GM21381 (cell line): ENCODE measurements around the gene CDK14.
"Not testable (repeated sequence)": the region's sequence is repeated elsewhere in the genome, so short reads cannot be mapped to it uniquely, and the experiment has no call there.

Experiments used
- ATAC-seq: cut with Tn5 transposase; IDR thresholded peaks from one replicate; pipeline ENCODE4 v1.9.1; 2021; ENCODE audit warnings: mild to moderate bottlenecking, moderate library complexity; ENCODE audit not compliant: unreplicated experiment

Gene CDK14

DNA sequence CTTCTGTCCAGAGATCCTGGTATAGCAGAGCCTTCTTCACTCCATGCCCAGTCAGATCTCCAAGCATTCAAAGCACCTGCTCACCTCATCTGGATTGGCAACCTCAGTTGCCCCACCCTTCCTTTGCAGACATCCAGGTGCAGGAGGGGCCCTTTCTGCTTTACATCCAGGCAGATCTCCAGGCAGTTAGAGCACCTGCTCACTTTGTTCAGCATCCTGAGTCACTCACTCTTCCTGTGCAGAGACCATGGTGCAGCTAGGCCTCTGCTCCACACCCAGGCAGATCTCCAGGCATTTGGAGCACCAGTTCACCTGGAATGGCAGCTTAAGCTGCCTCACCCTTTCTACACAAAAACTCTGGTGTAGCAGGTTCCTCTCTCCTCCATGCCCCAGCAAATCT lies 153.1 kb downstream of the CDK14 start:
- ATAC-seq: no peak

DNA sequence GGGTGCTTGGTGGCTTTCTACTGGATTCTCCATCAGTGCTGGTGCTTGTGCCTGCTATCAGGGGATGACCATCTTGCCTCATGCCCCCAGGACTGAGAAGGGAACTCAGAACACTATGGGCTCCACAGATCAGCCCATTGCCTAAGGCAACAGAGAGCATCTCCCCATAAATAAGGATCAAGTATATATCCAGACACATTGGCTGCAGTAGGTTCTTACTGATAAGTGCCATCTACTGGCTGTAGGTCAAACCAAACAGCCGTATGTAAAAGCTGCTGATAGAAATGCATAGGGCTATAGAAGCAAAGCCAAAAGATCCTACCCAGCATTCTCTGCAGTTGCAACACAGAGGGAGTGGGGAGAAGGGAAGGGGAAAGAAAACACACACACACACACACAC lies 153.7 kb downstream of the CDK14 start:
- ATAC-seq: peak; percentile 73

DNA sequence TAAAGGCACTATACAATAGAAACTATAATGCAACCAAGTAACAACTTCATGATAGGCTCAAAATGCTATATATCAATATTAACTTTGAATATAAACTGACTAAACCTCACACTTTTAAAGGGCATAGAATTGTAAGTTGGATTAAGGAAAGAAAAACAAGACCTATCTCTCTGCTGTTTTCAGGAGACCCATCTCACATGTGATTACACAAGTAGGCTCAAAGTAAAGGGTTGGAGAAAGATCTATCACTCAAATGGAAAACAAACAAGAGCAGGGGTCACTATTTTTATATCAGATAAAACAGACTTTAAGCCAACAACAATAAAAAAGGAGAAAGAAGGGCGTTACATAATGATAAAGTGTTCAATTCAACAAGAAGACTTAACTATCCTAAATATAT lies 155.5 kb downstream of the CDK14 start:
- no peak for ATAC-seq

DNA sequence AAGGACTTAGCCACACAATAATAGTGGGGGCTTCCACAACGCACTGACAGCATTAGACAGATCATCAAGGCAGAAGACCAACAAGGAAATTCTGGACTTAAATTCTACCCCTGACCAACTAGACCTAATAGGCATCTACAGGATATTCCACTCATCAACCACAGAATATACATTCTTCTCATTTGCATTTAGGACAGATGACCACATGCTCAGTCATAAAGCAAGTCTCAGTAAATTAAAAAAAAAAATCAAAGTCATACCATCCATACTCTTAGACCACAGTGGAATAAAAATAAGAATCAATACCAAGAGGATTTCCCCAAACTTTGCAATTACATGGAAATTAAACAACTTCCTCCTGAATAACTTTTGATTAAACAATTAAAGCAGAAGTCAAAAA lies 155.9 kb downstream of the CDK14 start:
- ATAC-seq: no peak

DNA sequence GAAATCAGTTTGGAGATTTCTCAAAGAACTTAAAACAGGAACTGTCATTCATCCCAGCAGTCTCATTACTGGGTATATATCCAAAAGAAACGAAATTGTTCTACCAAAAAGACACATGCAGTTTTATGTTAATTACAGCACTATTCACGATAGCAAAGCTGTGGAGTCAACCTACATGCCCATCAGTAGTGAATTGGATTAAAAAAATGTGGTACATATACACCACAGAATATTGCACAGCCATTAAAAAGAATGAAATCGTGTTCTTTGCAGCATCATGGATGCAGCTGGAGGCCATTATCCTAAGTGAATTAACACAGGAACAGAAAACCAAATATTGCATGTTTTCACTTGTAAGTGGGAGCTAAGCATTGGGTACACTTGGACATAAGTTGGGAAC lies 158.9 kb downstream of the CDK14 start:
- no peak for ATAC-seq

DNA sequence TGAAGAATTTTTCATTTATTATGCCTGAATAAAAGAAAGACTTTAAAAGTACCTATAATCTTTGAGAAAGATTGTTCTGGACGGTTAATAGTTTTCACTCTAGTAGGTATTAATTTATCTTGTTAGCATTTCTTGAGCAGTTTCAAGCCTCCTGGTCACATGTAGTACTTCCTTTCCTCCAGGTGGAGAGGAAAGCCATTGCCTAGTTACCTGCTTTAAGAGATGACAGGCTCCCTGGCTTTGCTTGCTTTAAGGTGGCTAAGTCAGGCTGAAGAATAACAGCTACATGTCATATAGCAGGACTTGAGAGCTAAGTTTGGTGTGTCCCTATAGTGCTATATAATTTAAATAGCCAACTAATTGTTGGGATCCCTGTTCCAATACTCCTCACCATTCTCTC lies 160.2 kb downstream of the CDK14 start:
- no peak for ATAC-seq

DNA sequence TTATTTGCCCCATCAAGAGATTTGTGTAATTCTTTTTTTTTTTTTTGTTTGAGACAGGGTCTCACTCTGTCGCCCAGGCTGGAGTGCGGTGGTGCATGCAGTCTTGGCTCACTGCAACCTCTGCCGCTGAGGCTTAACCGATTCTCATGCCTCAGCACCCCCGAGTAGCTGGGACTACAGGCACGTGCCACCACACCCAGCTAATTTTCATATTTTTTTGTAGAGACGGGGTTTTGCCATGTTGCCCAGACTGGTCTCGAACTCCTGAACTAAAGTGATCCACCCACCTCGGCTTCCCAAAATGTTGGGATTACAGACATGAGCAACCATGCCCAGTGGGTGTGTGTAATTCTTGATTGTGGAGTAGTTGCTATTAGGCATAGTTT lies 161.4 kb downstream of the CDK14 start:
- ATAC-seq: peak; percentile 65

DNA sequence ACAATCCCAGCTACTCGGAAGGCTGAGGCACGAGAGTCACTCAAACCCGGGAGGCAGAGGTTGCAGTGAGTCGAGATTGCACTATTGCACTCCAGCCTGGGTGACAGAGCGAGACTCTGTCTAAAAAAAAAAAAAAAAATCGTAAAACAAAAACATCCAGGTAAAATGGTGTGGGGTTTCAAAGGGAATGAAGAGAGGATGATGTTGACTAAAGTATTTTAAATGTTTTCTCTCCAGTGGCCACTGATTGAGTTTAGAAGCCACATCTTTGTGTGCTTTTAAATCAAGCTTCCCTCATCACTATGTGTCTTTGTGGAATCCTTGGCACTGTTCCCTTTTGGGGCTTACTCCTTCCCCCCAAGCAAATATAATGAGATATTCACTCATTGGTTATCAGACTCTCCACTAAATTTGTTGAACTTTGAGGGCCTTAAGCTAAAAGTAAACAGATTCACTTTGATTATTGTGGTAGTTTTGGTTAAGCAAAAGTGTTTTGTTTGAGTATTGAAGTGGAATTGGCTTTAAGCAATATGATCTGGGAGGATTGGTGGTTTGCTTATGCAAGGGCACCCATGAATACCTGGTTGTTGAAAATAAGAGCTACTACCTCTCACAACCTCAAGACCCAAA lies 162.9 kb downstream of the CDK14 start:
- ATAC-seq: no peak

DNA sequence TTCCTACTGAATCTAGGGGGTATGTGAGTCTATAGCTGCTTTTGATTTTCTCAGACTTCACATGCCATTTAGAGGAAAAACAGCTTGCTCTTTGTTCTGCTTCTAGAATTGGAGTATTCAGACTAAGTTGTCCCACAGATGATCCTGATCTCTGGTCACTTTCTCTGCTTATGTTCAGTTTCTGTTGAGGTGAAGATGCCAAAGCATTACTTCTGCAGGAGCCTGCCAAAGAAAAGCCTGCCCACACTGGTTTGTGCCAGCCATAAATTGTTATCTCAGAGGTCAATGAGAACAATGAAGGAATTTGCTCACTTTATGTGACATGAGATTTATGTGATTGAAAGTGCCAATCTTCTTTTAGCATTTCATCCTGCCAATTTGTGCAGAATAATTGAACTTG lies 163.6 kb downstream of the CDK14 start:
- ATAC-seq: no peak

DNA sequence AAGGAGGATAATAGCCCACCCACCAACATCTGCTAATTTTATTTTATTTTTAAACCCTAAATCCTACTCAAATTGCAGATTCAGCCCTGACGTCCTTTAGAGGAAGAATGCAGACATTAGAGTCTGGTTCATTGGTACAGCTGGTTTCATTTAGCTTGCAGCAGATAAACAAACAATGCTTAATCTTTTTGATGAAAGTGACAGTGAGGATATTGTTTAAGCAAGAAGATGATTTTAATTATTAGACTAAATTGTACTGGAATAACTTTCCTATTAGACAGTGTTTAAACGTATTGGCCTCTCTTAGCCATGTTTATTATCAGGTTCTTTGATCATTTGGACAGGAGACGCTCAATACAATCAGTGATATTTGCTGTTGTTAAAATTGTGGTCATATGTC lies 164.8 kb downstream of the CDK14 start:
- ATAC-seq: no peak

DNA sequence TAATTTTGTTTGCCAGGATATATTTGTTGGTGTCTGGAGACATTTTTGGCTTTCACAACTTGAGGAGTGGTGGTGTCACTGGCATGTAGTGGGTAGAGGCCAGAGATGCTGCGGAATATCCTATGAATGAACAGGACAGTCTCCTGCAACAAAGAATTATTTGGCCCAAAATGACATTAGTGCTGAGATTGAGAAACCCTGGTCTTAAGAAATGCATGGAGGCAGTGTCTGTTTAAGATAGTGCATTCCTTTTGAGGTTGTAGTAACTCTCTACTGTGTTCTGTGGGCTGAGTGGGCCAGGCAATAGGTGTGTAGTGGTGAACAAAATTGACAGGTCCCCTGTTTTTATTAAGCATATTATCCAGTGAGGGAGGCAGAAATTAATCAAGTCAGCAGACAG lies 165.5 kb downstream of the CDK14 start:
- ATAC-seq: no peak

DNA sequence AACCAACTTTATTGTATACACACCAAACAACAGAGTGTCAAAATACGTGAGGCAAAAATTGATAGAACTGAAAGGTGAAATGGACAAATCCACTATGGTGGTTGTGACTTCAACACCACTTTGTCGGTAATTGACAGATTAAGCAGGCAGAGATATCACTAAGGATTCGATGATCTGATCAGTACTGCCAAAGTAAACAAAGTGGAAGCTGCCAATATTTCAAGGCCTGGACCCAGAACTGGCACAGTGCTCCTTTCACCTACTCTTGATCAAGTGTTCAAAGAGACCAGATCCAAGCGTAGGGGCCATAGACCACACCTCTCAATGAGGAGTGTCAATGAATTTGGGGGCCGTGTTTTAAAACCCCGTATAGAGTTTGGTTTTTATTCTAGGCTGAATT lies 167.0 kb downstream of the CDK14 start:
- ATAC-seq: no peak

DNA sequence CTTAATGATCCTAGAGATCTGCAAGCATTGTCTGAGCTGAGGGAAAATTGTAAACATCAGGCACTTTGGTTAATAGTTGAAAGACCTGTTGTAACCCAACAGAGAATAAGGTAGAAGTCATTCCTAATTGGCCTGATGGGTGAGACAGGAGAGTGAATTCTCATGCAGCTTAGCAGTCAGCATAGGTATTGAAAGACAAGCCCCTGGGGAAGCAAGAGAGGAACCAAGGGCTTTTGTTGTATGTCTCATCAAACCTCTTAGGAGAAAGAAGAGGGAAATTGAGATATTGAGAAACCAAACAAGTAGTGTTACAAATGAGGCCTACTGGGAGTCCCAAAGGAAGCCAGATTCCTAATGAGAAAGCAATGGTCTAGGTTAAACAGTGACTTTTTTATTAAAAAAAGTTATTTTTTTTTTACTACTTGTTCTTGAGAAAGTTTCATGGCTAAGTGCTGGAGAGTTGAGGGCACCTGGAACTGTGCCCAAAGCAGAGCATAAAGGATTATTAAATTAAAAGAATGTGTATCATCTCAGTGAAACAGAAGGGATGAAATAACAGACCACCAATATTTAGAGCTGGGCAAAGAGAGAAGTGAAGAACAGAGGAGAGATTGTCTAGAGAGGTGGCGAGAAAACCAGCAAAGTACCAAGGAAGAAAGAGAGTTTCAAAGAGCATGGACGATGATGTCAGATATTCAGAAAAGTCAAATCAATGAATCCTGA lies 168.9 kb downstream of the CDK14 start:
- no peak for ATAC-seq

DNA sequence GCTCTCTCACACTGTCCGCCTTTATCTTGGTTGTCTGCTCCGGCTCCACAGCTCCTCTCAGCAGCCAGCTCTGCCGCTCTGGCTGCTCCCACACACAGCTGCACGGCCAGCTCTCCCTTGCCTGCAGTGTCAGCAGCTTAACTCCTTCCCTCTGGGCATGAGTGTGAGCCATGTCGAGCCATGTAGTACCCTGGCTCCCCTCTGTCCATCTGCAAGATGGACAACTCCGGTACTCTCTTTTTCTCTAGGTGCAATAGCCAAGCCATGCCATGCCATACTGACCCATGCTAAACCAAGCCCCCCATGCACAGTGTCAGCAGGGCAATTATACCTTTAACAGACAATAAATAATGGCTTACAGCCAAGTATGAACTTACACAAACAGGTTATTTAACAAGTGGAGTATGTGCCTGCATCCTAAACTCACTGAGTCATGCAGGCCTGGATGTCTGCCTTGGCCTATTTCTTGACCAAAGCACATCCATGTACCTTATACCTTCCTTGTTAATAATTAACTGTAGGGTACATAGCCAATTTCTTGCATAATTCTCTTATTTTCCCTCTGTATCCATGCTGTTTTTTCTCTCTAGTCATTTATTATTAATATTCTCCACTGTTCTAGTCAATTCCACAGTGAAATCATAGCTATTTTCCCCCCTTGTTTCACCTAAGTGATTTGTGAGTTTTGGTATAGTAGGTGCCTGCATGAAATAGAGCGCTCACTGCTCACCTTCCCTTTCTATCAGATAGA lies 170.9 kb downstream of the CDK14 start:
- no peak for ATAC-seq

DNA sequence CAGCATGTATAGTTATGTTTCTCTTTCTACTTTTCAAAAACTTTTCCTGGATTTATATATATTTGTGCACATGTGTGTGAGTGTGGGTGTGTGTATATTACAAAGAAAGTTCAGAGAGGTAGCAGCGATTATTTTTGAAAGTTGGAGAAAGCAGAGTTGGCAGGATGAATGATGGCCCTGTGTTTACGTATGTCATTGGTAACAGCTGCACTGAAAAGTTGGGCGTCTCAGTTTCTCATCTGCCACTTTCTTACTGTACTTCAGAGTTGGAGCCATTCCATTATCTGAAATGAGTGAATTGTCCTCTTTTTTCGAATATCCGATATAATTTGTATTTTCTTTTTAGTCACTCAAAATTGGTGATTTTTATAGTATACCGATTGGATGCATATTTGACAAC lies 172.2 kb downstream of the CDK14 start:
- no peak for ATAC-seq

DNA sequence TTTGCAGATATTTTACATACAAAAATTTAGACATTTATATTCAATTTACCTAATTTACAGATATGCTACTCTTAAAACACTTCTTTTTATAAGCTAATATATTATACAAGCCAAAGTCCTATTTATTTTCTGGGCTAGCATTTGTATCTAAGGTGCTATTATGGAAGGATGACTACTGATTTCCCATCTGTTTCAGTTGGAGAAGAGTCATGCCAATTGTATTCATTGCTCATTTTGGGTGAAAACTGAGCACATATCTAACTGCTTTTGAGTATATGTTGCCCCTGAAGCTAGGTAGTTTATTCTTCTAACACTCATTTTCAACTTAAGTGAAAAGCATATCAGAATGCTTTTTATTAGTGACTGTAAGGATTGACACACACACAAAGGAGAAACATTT lies 172.9 kb downstream of the CDK14 start:
- ATAC-seq: no peak

DNA sequence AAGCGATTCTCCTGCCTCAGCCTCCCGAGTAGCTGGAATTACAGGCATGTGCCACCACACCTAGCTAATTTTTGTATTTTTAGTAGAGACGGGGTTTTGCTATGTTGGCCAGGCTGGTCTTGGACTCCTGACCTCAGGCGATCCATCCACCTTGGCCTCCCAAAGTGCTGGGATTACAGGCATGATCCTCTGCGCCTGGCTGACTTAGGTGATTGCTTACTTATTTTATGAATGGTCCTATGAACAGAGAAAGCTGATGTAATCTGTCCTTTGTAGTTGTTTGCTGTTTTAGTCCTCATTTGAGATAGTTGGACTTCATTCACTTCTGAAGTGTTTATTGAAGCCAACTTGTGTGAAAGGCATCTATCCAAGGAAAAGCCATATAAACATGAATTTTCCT lies 173.4 kb downstream of the CDK14 start:
- not testable (repeated sequence) for ATAC-seq

DNA sequence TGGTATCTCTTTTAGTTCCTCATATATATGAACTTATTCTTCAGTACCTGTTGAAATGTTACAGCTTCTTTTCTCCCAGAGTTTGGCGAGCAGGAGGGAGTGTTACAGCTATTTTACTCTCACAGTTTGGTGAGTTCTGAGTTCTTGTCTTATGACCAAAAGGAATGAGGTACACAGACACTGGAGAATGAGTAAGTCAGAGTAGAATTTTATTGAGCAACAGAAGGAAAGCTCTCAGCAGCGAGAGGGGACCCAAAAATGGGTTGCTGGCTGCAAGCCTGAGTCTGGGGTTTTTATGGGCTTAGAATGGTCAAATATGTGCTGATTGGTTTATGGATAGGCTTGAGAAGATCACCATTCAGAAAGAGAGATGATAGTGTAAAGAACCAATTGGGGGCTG lies 175.2 kb downstream of the CDK14 start:
- ATAC-seq: no peak

DNA sequence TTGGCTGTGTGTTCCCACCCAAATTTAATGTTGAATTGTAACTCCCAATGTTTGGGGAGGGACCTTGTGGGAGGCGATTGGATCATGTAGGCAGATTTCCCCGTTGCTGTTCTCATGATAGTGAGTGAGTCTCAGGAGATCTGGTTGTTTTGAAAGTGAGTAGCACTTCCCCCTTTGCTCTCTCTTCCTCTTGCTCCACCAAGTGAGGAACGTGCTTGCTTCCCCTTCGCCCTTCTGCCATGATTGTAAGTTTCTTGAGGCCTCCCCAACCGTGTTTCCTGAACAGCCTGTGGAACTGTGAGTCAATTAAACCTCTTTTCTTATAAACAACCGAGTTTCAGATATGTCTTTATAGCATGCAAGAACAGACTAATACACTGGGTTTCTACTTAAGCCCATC lies 176.3 kb downstream of the CDK14 start:
- no peak for ATAC-seq

DNA sequence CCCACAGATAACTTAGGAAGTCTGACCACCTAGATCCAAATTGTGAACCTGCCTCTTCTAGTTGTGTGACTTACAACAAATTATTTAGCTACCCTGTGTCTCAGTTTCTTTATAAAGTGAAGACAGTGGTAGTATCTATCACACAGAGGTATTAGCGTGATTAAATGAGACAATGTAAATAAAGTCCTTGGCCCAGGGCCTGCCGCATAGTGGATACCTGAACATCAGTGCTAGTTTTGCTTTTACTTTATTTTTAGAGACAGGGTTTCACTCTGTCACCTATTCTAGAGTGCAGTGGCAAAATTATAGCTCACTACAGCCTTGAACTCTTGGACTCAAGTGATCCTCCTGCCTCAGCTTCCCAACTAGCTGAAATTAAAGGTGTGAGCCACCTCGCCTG lies 177.1 kb downstream of the CDK14 start:
- no peak for ATAC-seq

DNA sequence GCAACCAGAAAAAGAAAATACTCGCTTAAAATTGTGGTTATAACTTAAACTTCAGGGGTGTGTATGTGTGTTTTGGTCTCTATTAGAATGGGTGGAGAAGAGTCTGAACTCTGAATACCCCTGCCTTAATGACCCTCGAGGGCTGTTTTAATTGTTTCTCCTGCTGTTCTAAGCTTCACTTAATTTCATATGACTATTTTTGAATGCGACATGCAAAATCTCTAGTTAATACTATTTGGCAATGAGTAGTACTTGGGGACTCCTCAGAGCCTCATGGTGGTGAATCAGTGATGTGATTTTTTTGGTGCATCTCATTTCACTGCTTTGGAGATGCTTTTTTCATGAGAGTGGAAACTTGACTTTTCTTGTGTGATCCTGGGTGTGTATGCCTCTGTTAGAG lies 178.6 kb downstream of the CDK14 start:
- no peak for ATAC-seq

DNA sequence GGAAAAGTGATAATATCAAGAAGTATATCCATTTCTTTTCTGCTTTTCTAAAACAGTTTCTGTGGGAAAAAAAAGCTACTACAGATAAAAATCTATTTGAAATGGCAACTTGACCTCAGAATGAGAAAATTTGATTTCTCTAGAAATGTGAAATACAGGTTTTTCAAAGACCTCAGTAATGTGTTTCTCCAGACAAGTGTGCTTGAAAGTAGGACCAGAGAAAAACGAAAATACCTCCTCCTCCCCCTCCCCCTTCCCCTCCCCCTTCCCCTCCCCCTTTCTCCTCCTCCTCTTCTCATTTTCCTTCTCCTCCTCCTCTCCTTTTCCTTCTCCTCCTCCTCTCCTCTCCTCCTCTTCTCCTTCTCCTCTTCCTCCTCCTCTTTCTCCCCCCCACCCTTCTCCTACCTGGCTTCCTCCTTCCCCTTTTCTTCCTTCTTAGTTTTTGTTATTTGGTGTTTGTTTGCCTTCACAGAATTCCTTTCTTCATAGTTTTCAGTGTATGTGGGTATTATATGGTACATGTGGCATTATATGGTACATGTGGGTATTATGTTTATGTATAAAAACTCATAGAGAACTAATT lies 179.4 kb downstream of the CDK14 start:
- ATAC-seq: no peak
